Panc1 (cell line): ENCODE data around the gene CCDC85A. TPM values are rescaled to one million over a fixed set of nuclear protein-coding genes. Genes with fewer than 3 reads are reported as not detected.

ENCODE experiments used
- ATAC-seq: fragments of 200-7000 bp; cut with Tn5 transposase; 2 replicates; pipeline ENCODE4 v1.9.1; 2020; ENCODE audit warnings: mild to moderate bottlenecking, moderate library complexity
- BruUV-seq: library from RNA; stranded (reverse); fragments of 400-500 nt; replicated peaks from 2 replicates; lab custom pipeline; 2021; lab: Mats Ljungman, UMichigan
- CTCF ChIA-PET: fragments of 300-600 bp; sonication (Branson Sonifier 250); formaldehyde crosslinking; loops from one replicate; lab custom pipeline; 2022; ENCODE audit warnings: antibody characterized with exemption; lab: Charles Lee
- POLR2A ChIA-PET: fragments of 300-600 bp; sonication (Branson Sonifier 250); formaldehyde crosslinking; loops from one replicate; lab custom pipeline; 2022; ENCODE audit warnings: antibody characterized with exemption; lab: Charles Lee
- DNase-seq: peaks from one replicate; pipeline ENCODE4 v3.0.0-alpha.2; 2010; ENCODE audit warnings: low read depth, low spot score
- H3K27ac ChIP-seq: 2 replicates; pipeline ENCODE4 v1.5.1; 2011; ENCODE audit warnings: mild to moderate bottlenecking, low read length, inconsistent platforms
- H3K27me3 ChIP-seq: fragments of 200-500 bp; sonication (Bioruptor generic); 2 replicates; pipeline ENCODE4 v1.6.0; 2014; ENCODE audit warnings: low read length, inconsistent platforms; ENCODE audit not compliant: control insufficient read depth, insufficient read depth
- H3K36me3 ChIP-seq: fragments of 200-500 bp; sonication (Bioruptor generic); 2 replicates; pipeline ENCODE4 v1.5.1; 2014; ENCODE audit warnings: inconsistent platforms, mild to moderate bottlenecking, low read length, moderate library complexity; ENCODE audit not compliant: control insufficient read depth, insufficient read depth
- H3K4me1 ChIP-seq: 2 replicates; pipeline ENCODE4 v1.5.1; 2011; ENCODE audit warnings: inconsistent platforms, mild to moderate bottlenecking, low read length, moderate library complexity; ENCODE audit not compliant: control insufficient read depth, insufficient read depth
- H3K4me3 ChIP-seq, 2 experiments: 2 replicates each; pipeline ENCODE4 v1.5.1; 2011 to 2012; ENCODE audit warnings: low read depth in 2 of 2, low read length in 2 of 2, mild to moderate bottlenecking in 2 of 2, inconsistent platforms in 1 of 2, moderate library complexity in 1 of 2
- H3K9me3 ChIP-seq: fragments of 200-500 bp; sonication (Bioruptor generic); 2 replicates; pipeline ENCODE4 v1.5.1; 2014; ENCODE audit warnings: low read depth, mild to moderate bottlenecking, inconsistent platforms, low read length, moderate library complexity; ENCODE audit not compliant: control insufficient read depth, insufficient read depth
- CTCF ChIP-seq: fragments of 450-650 bp; IDR thresholded peaks from 2 replicates; pipeline ENCODE4 v1.5.1; 2017; ENCODE audit warnings: mild to moderate bottlenecking
- POLR2AphosphoS5 ChIP-seq: IDR thresholded peaks from 2 replicates; pipeline ENCODE4 v1.6.1; 2012; ENCODE audit warnings: mild to moderate bottlenecking, low read depth, low read length, moderate library complexity
- REST ChIP-seq, 2 experiments: IDR thresholded peaks; 2 replicates each; pipeline ENCODE4 v1.6.1; 2011 to 2012; ENCODE audit warnings: low read depth in 2 of 2, control low read depth in 1 of 2, low read length in 1 of 2, mild to moderate bottlenecking in 1 of 2, moderate library complexity in 1 of 2; ENCODE audit not compliant: insufficient read depth in 1 of 2
- SIN3A ChIP-seq: IDR thresholded peaks from 2 replicates; pipeline ENCODE4 v1.6.1; 2012; ENCODE audit warnings: low read depth, mild to moderate bottlenecking, low read length, moderate library complexity, borderline replicate concordance; ENCODE audit not compliant: insufficient read depth
- TCF7L2 ChIP-seq: IDR thresholded peaks from 2 replicates; pipeline ENCODE4 v1.6.1; 2011; ENCODE audit warnings: mild to moderate bottlenecking, low read depth, low read length, inconsistent platforms
- in situ Hi-C: cut with HindIII; loops from 2 replicates; pipeline ENCODE4 v1.10.0; 2016; ENCODE audit warnings: low sequenced_read_pairs, low pct_unique_long_range_greater_than_20kb
- intact Hi-C: fragments of 100-400 bp; cut with micrococcal nuclease; formaldehyde crosslinking; loops from one replicate; pipeline ENCODE4 v1.10.0; 2022; ENCODE audit not compliant: unreplicated experiment
- total RNA-seq: library from RNA; stranded (reverse); gene quantifications from one replicate; pipeline ENCODE4 v1.2.1, GENCODE V29; 2021; ENCODE audit not compliant: unreplicated experiment

Gene CCDC85A
- total RNA-seq, 1 experiment from 2014 or later = 0.05 TPM

- no peaks in the 10 kb centered on the region for H3K27me3 ChIP-seq
- no peaks in the 10 kb centered on the region for H3K9me3 ChIP-seq
- no peak overlapping the region for H3K27ac ChIP-seq
- POLR2A ChIA-PET = no interaction called here
- in situ Hi-C loops = no loop called here
- H3K36me3 ChIP-seq = no peaks in the 10 kb centered on the region
- intact Hi-C loops = no loop called here
- H3K4me1 ChIP-seq = no peaks in the 10 kb centered on the region
- CTCF ChIA-PET = no interaction called here
- no peak overlapping the region for H3K4me3 ChIP-seq
- BruUV-seq = no TSS peak
- TF ChIP-seq POLR2AphosphoS5 (no peak), SIN3A (no peak), TCF7L2 (no peak), REST (IDR thresholded peaks at IDR 0.05; ENCODE audit: insufficient read depth in 1 of 2, low read depth in 2 of 2, low read length in 1 of 2) (no peak), CTCF (no peak)
- DNase-seq (no peak), ATAC-seq (no peak)
Observed at GRCh38 chr2:56390644-56391043, 206.9 kb downstream of the CCDC85A start.

- no TSS peak for BruUV-seq
- in situ Hi-C loops (no loop called here), intact Hi-C loops (no loop called here)
- CTCF ChIA-PET = no interaction called here
- H3K4me3 ChIP-seq = no peak overlapping the region
- no peaks in the 10 kb centered on the region for H3K4me1 ChIP-seq
- no peak overlapping the region for H3K27ac ChIP-seq
- POLR2A ChIA-PET = interaction anchor here (0.5 kb wide), 1 partner anchor 705 kb away, joined by 3 read pairs; no protein-coding TSS in a partner anchor
- DNase-seq (no peak), ATAC-seq (no peak)
- TF ChIP-seq POLR2AphosphoS5 (no peak), REST (IDR thresholded peaks at IDR 0.05; ENCODE audit: insufficient read depth in 1 of 2, low read depth in 2 of 2, low read length in 1 of 2) (no peak), SIN3A (no peak), TCF7L2 (no peak), CTCF (no peak)
- H3K9me3 ChIP-seq = no peaks in the 10 kb centered on the region
- H3K27me3 ChIP-seq = no peaks in the 10 kb centered on the region
- H3K36me3 ChIP-seq = no peaks in the 10 kb centered on the region
Observed at GRCh38 chr2:56410140-56410539, 226.3 kb downstream of the CCDC85A start.
